ENCODE measurements around the gene TYW3.

Gene TYW3, protein sequence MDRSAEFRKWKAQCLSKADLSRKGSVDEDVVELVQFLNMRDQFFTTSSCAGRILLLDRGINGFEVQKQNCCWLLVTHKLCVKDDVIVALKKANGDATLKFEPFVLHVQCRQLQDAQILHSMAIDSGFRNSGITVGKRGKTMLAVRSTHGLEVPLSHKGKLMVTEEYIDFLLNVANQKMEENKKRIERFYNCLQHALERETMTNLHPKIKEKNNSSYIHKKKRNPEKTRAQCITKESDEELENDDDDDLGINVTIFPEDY

DNA sequence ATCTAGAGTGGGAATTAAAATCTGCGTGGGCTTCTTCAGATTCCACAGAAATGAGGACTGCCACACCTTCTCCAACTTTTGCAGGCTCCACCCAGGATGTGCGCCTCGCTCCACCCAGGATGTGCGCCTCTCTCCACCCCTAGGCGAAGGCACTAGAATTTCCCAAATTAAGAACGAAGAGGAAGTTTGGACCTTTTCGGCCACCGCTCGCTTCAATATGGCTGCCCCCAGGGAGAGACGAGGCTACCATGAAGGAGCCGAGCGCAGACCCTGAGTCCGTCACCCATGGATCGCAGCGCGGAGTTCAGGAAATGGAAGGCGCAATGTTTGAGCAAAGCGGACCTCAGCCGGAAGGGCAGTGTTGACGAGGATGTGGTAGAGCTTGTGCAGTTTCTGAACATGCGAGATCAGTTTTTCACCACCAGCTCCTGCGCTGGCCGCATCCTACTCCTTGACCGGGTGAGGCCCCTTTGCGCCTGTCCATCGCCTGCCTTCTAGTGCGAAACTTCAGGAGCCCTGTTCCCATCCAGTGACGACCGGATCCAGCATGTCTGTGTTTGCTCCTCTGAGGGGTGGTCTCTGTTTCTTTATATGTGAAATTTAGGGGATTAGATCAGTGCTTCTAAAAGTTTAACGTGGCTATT is at the start of gene TYW3, which contains the start of gene CRYZ:
TSS of gene TYW3 (plus strand) at position 193 of the 644 bp plus-strand sequence. CDS start at position 286, 93 bp downstream.
TSS of gene CRYZ (minus strand) at position 91 of the 644 bp plus-strand sequence. CDS start 8,229 bp downstream, outside the sequence.
- DNase-seq (ENCODE audit: low spot score), result peak; percentile 91

DNA sequence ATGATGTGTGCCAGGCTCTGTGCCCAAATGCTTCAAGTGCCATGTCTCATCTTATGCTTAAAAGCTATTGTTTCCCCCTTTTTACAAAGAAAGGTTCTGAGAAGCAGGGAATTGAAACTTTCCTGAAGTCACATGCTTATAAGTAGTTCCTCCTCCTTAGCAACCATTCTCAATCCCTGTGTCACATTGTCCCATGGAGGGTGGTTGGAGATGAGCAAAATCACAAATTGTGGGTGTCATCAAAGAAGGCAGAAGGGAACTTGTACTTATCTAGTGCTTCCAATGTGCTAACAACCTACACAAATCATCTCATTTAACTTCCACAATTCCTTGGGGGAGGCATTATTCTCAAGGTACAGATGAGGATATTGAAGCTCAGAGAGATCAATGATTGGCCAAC is 49.3 kb upstream of the TYW3 start:
- DNase-seq (ENCODE audit: low spot score), result no peak

DNA sequence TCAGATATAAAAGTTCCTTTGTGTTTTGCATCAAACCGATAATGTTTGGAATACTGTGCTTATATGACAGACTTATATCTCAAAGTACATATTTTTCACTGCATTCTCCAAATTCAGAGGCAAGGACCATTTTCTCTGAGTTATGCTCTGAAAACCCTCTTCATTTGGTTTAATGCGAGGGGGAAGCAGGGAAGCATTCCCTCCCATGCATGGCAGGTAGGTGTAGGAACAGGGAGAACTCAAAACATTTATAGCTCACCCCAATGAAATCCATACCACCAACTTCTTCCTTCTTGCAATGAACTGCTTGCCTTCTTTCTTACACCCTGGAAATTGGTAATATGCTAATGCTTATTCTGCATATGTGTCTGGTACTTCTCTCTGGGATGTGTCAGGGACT is 48.7 kb upstream of the TYW3 start:
- no peak for DNase-seq (ENCODE audit: low spot score)

DNA sequence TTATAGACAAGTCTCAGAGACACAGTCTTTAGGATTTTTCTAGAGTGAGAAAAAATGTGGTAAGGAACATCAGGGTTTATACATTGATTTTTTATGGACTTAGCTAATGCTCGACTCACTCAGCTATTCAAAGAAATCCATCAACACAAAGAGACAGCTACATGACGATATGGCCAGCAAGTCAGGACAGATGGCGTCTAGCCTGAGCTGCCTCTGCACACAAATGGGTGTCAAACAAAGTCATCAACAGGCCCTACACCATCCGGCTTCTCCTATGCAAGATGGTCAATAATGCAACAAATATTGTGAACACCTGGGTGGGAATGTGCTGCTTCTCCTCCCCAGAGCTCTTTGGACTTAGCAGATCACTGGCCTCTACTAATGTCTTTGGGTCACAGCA is 46.0 kb upstream of the TYW3 start:
- no peak for DNase-seq (ENCODE audit: low spot score)

DNA sequence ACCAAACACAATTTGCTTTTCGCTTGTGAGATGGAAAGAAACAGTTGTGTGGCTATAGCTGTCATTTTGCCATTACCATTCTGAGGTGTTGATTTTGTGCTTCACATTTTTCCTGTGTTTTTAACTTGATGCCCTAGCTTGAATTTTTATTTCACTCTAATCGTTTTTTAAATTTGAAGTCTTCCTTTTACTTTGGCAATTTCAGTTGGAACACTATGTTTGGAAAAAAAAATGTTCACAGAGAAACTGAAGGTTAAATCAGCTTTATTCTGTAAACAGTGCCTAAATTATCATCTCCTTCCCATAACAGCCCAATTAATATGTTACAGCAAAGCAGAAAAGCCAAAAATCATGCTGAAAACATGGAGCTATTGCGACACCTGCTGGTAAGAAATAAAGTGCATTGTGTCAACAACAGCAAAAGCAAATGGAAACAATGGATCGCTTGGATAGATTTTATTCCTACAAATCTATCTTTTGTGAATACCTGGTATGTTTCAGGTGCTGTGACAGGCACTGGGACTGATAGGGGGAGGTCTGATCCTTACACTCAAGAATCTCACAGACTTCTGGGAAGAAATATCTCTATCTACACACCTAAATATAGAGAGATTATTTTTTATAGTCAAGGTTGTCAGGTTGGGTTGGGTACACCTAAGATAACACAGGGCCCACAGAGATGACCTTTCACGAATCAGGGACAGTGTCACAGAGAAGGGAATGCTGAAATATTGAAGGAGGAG is 43.2 kb upstream of the TYW3 start:
- peak; percentile 66 for DNase-seq (ENCODE audit: low spot score)

DNA sequence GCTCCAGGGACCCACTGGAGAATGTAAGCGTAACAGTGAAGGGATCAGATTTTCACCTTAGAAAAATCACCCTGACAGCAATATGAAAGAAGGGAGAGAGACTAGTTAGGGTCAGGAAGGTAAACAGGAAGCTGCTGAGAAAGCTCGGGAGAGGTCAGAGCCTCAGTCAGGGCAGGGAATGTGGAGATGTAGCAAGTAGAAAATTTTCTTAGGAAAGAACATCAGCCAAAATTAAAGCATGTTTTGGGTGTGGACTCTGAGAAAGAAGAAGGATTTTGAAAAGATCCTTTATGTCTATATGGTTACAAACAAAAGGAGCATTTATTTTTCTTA is 42.6 kb upstream of the TYW3 start:
- no peak for DNase-seq (ENCODE audit: low spot score)

DNA sequence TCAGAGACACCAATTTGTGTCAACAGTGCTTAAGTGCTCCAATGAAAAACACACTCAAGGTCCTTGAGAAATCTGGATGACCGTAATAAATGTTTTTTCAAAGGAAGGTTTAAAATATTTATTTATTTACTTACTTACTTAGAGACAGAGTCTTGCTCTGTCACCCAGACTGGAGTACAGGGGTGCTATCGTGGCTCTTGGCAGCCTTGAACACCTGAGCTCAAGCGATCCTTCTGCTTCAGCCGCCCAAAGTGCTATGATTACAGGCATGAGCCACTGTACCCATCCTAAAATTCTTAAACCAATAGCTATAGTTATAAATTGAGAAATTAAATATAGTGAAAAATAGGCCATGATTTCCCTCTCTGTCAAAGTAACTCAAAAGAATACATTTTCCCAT is 42.0 kb upstream of the TYW3 start:
- no peak for DNase-seq (ENCODE audit: low spot score)

DNA sequence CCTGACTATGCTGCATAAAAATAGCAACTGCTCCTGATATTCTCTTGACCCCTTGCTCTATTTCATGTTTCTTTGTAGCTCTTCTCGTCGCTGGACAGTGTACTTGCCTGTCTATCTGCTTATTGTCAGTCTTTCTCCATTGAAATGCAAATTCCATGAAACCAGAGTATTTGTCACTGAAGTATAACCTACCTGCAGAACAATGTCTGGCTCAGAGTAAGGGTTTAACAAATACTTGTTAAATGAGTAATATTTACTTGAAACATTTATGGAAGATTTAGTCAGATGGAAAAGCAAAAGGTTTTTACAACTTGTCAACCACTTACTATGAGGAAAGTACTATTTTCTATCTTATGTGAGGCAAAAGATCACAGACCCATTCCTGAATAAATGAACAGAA is 39.5 kb upstream of the TYW3 start:
- DNase-seq (ENCODE audit: low spot score), result no peak

DNA sequence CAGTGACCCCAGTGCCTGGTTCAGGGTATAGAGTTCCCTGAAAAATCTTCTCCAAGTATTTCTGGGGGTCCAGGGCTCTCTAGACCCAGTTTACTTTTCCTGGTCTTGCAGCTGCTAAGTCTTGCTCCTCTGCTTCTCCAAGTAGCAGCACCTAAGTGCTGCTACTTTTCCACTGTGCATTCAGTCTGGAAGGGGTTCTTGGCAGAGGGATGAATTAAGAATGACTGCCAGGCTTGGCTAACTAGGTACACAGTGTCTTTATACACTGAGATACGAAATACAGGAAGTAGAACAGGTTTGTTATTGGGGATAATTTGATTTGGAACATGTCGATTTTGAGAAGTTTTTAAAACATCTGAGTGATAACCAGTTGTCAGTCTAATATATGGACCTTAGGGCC is 35.1 kb upstream of the TYW3 start:
- DNase-seq (ENCODE audit: low spot score), result no peak

DNA sequence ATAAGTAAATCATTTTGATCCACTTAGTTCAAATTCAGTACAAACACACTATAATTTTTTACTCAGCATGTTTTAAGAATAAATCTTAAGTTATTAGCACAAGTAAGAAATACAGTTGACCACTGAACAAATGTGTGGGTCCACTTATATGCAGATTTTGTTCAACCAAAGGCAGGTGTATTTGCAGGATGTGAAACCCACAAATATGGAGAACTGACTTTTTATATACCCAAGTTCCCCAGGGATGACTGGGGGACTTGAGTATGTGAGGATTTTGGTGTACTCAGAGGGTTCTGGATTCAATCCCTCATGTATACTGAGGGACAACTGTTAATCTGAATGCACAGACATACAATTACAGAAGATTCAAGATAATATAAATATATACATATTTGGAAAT is 33.6 kb upstream of the TYW3 start:
- no peak for DNase-seq (ENCODE audit: low spot score)

DNA sequence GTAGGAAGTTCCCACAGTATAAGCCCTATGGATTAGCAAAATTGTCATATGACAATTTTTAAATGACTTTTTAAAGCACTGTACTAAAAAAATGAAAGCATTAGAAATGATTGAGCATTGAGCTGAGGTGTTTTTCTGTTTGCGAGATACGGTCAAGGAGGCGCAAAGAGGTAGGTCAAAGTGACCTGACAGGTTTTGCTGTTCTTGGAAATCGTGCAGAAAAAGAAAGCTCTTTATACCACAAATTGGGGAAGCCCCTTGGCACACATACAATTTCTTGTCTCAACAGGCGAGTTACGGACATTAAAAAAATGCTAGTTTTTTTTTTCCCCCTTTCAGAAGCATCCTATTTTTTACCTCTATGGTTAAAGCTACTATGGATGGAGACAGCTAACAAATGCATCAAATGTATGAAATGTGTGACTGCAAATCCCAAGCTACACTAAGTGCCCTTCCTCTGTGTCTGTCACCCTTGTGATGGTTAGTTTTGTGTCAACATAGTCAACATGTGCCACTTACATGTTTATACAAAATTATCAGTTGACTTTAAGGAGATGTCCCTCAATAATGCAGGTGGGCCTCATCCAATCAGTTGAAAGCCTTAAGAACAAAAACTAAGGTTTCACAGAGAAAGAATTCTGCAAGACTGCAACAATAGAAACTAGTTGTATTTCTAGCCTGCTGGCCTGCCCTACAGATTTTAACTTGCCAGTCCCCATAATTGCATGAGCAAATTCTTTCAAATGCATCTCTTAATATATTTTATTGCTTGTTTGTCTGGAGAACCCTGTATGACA is 29.4 kb upstream of the TYW3 start:
- DNase-seq (ENCODE audit: low spot score), result no peak

DNA sequence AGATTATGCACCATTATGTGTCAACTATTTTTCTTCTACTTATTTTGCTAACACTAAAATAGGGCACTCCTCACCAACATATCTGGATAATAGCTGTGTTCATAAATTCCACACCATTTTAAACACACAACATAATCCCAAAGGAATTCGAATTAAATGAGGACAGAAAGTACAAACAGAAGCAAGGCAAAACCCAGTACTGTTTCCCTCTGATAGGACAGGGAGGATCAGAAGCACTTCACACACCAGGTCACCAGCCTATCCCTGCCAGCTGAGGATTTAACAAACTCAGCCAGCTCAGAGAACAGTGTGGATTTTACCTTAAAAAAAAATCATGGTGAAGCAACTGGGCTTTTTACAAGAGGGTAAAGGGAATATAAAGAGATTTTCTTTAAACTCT is 20.1 kb upstream of the TYW3 start:
- no peak for DNase-seq (ENCODE audit: low spot score)

DNA sequence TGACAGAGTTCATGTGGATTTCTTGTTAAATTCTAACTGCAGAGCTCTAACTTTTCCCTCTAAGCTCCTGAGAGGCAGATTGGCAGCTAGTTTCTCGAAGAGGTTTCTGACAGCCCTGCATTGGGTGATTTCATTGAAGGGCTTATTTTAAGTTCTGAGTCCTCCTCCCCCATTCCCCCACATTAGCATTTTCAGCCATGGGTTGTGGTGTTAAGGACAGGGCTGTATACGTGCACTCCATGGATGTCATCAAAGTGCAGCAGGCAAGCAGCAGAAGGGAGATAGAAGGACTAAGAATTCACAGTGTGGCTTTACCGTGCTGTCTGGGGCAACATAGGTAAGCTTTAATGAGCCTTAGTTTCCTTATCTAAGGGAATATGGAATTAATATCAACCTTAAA is 19.1 kb upstream of the TYW3 start:
- DNase-seq (ENCODE audit: low spot score), result no peak

DNA sequence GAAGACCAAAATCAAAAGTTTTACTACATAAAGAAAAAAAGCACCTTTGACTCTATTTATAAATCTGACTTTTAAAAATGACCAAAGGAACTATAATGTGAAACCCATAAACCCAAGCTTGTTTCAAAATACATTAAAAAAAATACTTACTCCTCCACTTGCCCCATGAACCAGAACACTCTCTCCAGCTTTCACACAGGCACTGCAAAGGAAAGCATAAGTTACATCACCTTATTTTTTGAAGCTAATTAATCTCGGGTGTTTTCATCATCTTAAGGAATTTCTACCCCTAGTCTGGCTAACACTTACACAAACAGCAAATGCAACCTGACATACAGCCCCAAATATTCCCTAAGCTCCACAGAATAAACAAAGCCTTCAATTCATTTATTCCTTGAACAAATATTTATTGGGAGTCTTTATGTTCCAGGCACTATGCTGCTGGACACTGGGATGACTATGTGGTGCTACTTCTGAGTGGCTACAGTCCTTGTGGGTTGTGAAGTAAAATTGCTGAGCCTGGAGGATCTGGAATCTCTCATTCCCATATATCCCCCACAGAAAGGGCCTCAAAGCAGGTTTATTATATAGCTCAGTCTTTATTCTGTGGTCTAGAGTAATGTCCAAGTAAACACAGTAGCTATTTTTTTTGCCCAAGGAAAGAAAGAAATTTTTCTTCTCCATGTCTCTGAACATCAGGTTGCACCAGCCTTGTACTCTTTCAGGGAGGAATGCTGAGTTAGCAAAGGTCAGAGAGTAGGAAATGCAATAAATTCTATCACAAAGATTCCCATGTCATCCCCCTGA is 18.3 kb upstream of the TYW3 start:
- DNase-seq (ENCODE audit: low spot score), result no peak

DNA sequence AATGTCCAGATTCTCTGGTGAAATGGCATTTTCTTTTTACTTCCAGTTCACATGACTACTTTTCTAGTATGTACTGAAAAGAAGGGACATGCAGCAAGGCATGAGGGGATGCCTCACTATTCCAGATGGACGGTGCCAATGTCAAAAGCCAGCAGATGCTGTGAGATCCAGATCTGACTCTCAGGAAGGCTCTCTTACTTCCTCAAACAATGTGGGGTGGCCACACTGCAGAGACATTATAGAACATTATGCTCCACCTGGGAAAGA is 17.8 kb upstream of the TYW3 start:
- DNase-seq (ENCODE audit: low spot score), result no peak

DNA sequence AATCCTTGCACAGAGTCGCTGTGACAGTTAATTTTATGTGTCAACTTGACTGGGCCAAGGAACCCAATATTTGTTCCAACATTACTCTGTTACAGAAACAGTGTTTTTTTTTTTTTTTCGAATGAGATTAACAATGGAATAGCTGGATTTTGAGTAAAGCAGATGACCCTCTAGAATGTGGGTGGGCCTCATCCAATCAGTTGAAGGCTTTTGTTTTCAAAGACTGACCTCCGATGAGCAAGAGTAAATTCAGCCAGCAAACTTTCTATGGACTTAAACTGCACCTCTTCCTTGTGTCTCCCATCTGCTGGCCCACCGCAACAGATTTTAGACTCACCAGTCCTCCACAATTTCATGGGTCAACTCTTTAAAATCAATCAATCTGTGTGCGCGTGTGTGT is 17.1 kb upstream of the TYW3 start:
- no peak for DNase-seq (ENCODE audit: low spot score)

DNA sequence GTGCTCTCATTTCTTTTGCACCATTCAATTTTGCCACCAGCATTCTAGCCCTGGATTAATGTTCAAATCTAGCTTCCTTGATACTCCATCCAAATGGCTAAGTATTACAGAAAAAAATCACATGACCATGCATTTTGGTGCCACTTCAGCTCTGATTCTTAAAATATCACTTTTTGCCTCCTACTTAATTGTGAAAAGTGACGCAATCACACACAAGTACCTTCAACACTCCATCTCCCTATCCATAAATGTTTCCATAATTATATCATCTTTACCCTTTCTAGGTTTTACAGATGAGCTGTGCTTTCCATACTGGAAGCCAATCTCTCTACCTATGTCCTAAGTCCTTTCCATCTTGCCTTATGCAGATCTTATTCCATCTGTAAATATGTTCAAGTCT is 16.1 kb upstream of the TYW3 start:
- no peak for DNase-seq (ENCODE audit: low spot score)

DNA sequence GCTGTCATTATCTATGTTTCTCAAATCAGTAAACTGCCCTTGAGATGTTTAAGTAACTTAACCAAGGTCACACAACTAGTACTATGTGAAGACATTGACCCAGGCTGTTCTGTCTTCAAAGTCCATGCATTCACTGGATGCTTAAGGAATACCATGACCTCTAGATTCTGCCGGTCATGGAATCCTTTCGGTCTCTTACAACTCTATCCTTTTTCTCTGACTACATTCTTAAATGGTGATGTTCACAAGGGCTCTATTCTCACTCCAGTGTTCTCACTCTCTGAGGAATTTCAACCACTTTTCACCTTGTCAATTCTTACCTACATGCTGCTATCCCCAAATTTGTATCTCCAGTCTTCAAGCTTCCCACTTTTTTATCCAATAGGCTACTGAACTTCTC is 15.3 kb upstream of the TYW3 start:
- no peak for DNase-seq (ENCODE audit: low spot score)

DNA sequence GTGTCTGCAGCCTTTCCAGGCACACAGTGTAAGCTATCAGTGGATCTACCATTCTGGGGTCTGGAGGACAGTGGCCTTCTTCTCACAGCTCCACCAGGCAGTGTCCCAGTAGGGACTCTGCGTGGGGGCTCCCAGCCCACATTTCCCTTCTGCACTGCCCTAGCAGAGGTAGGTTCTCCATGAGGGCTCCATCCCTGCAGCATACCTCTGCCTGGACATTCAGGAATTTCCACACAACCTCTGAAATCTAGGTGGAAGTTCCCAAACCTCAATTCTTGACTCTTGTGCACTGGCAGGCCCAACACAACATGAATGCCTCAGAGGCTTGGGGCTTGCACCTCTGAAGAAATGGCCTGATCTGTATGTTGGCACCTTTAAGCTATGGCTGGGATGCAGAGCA is 6.9 kb upstream of the TYW3 start:
- DNase-seq (ENCODE audit: low spot score), result no peak

DNA sequence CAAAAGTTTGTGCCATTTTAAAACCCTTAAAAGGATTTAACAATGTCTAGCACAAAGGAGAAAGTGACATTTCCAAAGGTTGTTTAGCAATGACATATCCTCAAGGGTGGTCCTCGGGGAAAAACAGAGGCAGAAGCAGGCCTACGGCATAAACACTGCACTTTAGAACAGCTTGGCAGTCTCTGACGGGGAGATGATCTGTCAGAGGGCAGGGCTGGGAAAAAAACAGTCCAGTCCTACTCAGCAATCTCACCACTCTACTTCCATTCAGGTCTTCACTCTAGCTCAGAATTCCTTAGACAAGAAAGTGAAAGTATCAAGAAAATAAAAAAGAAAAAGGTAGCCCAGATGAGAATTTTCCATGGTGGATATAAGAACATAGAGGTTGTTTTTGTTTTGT is 4.2 kb upstream of the TYW3 start:
- no peak for DNase-seq (ENCODE audit: low spot score)

DNA sequence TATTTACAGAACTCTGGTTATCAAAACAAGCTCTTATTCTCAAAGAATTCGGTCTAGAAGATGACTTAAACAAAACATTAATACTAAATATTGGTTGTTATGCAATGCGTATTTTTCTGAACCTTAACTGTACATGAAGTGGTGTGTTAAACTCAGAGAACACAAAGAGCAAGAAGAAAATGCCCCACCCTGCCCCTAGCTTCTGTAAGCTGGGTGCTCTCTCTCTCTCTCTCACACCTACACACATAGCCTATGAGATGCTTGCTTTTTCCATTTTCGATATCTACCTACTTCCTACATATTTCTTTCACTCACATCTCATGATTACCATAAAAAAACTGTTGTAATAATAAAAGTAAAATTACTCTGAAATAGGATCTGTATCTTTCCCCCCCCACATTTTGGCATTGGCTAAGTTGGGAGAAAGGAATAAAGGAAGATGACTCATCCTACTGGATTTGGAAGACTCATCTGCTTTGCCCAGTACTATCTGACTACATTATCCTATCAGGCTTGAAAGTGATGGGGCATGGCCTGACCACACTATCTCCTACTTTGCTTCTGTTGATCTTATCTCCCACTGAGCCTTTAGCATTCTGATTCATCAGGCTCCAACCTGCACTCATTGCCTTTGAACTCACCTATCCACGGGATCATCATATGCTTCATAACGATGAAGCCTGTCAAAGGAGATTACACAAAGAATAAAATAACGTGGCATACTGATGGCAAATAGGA is 3.0 kb upstream of the TYW3 start:
- peak; percentile 26 for DNase-seq (ENCODE audit: low spot score)
